C4-2B (cell line): ENCODE measurements around the gene LEF1.

ENCODE experiments used
- H3K27ac ChIP-seq: fragments of 450-650 bp; 2 replicates; pipeline ENCODE4 v1.5.1; 2017
- ZFX ChIP-seq: fragments of 450-650 bp; IDR thresholded peaks from 2 replicates; pipeline ENCODE4 v1.6.1; 2017
- TF ChIP-seq, protein P1 (sequence below): fragments of 450-650 bp; conservative IDR thresholded peaks from 2 replicates; pipeline ENCODE4 v1.5.1; 2017; ENCODE audit warnings: mild to moderate bottlenecking

The LEF1 gene

DNA sequence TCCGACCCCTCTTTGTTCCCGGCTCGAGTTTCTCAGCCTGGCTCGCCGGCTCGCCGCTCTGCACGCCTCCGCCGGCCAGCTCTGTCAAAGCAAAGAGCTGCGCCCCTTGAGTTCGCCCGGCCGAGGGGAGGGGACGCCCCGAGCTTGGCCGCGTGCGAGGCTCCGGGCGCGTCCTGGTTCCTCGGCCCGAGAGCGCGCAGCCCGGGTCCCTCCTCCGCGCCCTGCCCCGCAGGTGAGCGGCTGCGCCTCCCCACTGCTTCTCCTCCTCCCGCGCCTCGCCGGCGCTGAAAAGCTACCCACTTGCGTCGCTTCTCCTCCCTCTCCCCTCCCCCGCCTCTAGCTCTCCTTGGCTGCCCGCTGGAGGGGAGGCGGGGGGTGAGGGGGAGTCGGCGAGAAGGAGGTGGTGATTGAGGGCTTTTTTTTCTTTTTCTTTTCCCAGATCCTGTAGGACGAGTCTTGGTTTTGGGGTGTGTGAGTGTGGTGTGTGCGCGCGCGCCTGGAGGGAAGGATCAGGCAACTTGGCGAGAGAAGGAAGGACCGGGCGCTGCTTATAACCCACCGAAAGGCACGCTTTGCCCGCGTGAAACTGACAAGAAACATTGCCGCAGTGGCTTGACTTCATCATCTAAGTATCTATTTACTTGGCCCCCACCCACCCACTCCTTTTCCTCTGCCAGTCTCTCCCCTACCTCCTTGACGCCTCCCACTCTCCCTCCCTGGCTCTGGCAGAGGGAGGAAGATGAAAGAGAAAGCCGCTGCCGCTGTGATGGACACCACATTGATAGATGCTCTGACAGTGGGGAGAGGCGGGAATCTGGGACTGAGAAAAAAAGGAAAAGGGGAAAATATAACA is at the start of gene LEF1:
TSS of gene LEF1 (minus strand) at position 262 of the 853 bp plus-strand sequence. CDS start 1,165 bp downstream, outside the sequence.
- peak within 1 kb of the TSS; percentile 40 for H3K27ac ChIP-seq
- TF ChIP-seq, protein P1, sequence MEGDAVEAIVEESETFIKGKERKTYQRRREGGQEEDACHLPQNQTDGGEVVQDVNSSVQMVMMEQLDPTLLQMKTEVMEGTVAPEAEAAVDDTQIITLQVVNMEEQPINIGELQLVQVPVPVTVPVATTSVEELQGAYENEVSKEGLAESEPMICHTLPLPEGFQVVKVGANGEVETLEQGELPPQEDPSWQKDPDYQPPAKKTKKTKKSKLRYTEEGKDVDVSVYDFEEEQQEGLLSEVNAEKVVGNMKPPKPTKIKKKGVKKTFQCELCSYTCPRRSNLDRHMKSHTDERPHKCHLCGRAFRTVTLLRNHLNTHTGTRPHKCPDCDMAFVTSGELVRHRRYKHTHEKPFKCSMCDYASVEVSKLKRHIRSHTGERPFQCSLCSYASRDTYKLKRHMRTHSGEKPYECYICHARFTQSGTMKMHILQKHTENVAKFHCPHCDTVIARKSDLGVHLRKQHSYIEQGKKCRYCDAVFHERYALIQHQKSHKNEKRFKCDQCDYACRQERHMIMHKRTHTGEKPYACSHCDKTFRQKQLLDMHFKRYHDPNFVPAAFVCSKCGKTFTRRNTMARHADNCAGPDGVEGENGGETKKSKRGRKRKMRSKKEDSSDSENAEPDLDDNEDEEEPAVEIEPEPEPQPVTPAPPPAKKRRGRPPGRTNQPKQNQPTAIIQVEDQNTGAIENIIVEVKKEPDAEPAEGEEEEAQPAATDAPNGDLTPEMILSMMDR = no peak
- no peak for TF ChIP-seq ZFX

DNA sequence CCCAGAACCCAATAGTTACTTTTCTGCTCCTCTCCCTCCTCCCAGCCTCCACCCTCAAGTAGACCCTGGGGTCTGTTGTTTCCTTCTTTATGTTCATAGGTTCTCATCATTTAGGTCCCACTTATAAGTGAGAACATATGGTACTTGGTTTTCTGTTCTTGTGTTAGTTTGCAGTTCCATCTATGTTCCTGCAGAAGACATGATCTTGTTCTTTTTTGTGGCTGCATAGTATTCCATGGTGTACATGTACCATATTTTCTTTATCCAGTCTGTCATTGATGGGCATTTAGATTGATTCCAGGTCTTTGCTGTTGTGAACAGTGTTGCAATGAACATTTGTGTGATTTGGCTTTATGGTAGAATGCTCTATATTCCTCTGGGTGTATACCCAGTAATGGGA is 47.8 kb upstream of the LEF1 start:
- TF ChIP-seq ZFX = no peak
- TF ChIP-seq, protein P1 = no peak
- H3K27ac ChIP-seq = no peak overlapping the region

DNA sequence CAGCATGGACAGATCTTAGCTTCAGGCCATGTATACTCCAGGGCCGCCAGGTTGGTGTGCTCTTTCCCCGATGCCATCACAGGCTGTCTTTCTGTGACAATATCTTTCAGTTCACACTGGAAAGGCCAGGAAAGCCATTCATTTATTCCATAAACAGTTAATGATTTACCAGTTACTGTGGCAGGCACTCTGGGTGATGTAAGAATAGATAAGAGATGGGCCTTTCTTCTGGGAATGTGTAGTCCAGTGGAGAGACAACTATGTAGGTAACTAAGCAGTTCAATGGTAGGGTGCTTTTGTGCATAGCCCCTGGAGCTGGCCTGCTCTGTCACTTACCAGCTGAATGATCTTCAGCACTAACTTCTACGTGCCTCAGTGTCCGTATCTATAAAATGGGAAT is 46.3 kb upstream of the LEF1 start:
- TF ChIP-seq, protein P1 = no peak
- TF ChIP-seq ZFX = no peak
- no peak overlapping the region for H3K27ac ChIP-seq

DNA sequence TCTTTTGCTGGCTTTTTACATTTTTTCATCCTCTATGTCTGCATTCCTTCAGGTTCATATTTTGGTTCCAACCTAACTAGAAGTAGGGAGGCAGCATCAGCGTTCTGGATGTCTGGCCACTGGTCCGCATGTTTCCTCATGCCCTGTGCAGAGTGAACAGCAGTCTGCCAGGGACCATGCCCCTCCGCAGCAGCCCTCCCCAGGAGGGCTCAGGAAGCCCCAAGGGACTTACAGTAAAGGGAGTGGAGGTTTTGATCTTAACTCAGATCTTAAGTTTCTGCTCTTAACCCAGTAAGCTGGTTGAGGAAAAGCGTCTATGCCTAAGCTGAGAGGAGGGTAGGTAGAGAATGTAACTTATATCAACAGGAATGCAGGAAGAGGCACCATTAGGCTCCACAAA is 45.0 kb upstream of the LEF1 start:
- no peak overlapping the region for H3K27ac ChIP-seq
- TF ChIP-seq, protein P1 = no peak
- TF ChIP-seq ZFX = no peak

DNA sequence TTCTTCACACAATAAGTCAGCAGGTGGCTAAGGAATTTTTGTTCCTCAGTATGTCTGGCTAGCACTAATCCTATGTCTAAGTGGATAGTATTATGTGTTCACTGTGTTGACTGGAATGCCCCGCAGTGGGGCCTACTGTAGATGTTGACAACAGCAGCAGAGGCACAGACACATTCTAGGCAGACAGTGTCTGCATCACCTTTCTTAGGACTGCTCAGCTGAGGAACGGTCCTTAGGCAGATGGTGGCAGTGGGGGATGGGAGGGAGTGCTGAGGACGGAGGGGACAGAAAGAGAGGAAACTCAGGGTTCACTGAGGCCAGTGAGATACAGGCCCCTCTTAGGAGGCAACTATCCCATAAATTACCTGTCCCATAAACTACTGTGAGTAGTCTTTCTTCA is 44.6 kb upstream of the LEF1 start:
- no peak for TF ChIP-seq ZFX
- TF ChIP-seq, protein P1 = no peak

DNA sequence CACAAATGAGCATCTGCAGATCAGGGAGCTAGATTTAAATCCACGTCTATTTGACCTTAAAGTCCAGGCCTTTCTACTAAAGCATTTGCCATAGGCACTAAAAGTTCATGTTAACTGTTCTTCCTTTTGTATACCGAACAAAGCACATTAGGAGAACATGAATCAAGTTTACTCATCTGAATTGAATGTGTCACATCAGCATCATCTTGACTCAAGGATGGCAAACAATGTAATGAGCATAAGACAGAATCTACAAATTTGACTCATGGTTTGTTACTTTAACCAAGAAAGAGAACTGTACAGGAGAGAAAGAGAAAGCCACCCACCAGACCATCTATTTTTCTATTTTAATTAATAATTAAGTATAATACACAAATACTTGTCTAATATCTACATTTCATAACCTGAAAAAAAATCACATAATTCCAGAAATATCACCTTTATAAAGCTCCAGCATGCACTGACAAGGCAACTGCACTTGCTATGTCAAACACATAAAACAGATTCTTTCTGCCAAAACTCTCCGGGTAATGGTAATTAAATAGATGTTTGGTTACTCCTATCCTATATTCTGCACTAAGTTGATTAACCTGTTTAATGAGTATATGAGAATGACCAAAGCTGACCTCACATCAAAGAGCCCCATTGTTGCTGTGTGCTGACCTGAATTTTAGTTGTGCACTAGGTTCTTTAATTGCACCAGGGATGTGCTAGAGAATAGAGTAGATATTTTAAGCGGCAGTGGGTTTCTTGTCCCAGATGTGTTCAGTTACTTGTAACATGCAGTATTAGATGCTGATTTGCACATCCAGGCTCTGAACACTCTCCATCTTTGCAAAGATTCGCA is 42.5 kb upstream of the LEF1 start:
- TF ChIP-seq ZFX = no peak
- TF ChIP-seq, protein P1 = no peak
- no peak overlapping the region for H3K27ac ChIP-seq

More for the DNA sequence above, 44.6 kb upstream of the LEF1 start:
- no peak overlapping the region for H3K27ac ChIP-seq

DNA sequence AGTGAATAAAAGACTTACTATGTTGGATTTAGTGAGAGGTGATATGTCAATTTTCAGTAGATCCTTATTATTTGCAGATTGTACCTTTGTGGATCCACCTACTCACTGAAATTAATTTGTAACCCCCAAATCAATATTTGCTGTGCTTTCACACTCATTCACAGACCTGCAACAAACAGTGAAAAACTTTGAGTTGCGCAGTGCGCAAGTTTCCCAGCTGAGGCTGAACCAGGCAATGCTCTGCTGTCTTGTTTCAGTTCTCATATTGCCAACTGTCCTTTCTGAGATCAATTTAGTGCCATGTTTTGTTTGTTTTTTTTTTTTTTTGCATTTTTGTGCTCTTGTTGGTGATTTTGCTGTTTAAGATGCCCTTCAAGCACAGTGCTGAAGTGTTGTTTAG is 40.8 kb upstream of the LEF1 start:
- no peak overlapping the region for H3K27ac ChIP-seq
- TF ChIP-seq, protein P1 = no peak
- no peak for TF ChIP-seq ZFX
